Brain microvascular endothelial cell (primary cell): ENCODE results near the gene DNAJC5.

ENCODE experiments used
- DNase-seq: peaks from one replicate; pipeline ENCODE4 v3.0.0-alpha.2; 2020
- H3K27ac ChIP-seq: fragments of 250-450 bp; sonication (Bioruptor Pico); 2 replicates; pipeline ENCODE4 v1.5.1; 2020; ENCODE audit warnings: mild to moderate bottlenecking, moderate library complexity
- H3K27me3 ChIP-seq: fragments of 250-450 bp; sonication (Bioruptor Pico); replicated peaks from 2 replicates; pipeline ENCODE4 v1.5.1; 2020; ENCODE audit warnings: mild to moderate bottlenecking
- H3K36me3 ChIP-seq: fragments of 250-450 bp; sonication (Bioruptor Pico); replicated peaks from 2 replicates; pipeline ENCODE4 v1.5.1; 2020; ENCODE audit warnings: mild to moderate bottlenecking
- H3K4me3 ChIP-seq: 2 replicates; pipeline ENCODE4 v1.5.1; 2011; ENCODE audit warnings: low read depth, mild to moderate bottlenecking, control low read depth, low read length, moderate library complexity
- CTCF ChIP-seq: IDR thresholded peaks from 2 replicates; pipeline ENCODE4 v1.5.1; 2011; ENCODE audit warnings: low read depth, mild to moderate bottlenecking, moderate library complexity, low read length, control low read depth, inconsistent platforms; ENCODE audit errors: missing control alignments
- in situ Hi-C: cut with HindIII; loops from 2 replicates; pipeline ENCODE4 v1.10.0; 2017; ENCODE audit warnings: low sequenced_read_pairs, low pct_ligation_motif_present

The DNAJC5 gene

GRCh38 chr20:63894358-63895201 lies at the start of gene DNAJC5:
Gene DNAJC5, plus strand, starts transcription at chr20:63895126. Its CDS starts 33,220 bp downstream, at chr20:63928346.
- DNase-seq: peak; percentile 79
- Histone ChIP-seq H3K27me3 (no peaks in the 10 kb centered on the region), H3K27ac (peak within 1 kb of the TSS; percentile 48), H3K36me3 (peaks cover 26% of the 10 kb centered on the region), H3K4me3 (peak within 1 kb of the TSS; percentile 64)
- in situ Hi-C loops: loop anchor here (25.0 kb wide), 1 partner anchor 307 kb away; no protein-coding TSS in a partner anchor
- TF ChIP-seq CTCF: no peak

GRCh38 chr20:63846128-63846771 lies 48.7 kb upstream of the DNAJC5 start:
- Histone ChIP-seq H3K27ac (no peak overlapping the region), H3K27me3 (no peaks in the 10 kb centered on the region)

GRCh38 chr20:63846888-63847236 lies 48.1 kb upstream of the DNAJC5 start:
- DNase-seq: no peak
- Histone ChIP-seq H3K27ac (no peak overlapping the region), H3K27me3 (no peaks in the 10 kb centered on the region), H3K36me3 (no peaks in the 10 kb centered on the region), H3K4me3 (no peak overlapping the region)
- TF ChIP-seq CTCF: no peak
- in situ Hi-C loops: no loop called here

More at GRCh38 chr20:63846128-63846771, 48.7 kb upstream of the DNAJC5 start:
- no peak for TF ChIP-seq CTCF
- no peak for DNase-seq
- Histone ChIP-seq H3K4me3 (peak overlapping the region; percentile 24), H3K36me3 (no peaks in the 10 kb centered on the region)
- in situ Hi-C loops: no loop called here

GRCh38 chr20:63847237-63848002 lies 47.5 kb upstream of the DNAJC5 start:
- no peak for TF ChIP-seq CTCF
- no peaks in the 10 kb centered on the region for H3K36me3 ChIP-seq
- no peak overlapping the region for H3K4me3 ChIP-seq
- in situ Hi-C loops: no loop called here
- no peaks in the 10 kb centered on the region for H3K27me3 ChIP-seq
- DNase-seq: no peak
- H3K27ac ChIP-seq: no peak overlapping the region

DNA sequence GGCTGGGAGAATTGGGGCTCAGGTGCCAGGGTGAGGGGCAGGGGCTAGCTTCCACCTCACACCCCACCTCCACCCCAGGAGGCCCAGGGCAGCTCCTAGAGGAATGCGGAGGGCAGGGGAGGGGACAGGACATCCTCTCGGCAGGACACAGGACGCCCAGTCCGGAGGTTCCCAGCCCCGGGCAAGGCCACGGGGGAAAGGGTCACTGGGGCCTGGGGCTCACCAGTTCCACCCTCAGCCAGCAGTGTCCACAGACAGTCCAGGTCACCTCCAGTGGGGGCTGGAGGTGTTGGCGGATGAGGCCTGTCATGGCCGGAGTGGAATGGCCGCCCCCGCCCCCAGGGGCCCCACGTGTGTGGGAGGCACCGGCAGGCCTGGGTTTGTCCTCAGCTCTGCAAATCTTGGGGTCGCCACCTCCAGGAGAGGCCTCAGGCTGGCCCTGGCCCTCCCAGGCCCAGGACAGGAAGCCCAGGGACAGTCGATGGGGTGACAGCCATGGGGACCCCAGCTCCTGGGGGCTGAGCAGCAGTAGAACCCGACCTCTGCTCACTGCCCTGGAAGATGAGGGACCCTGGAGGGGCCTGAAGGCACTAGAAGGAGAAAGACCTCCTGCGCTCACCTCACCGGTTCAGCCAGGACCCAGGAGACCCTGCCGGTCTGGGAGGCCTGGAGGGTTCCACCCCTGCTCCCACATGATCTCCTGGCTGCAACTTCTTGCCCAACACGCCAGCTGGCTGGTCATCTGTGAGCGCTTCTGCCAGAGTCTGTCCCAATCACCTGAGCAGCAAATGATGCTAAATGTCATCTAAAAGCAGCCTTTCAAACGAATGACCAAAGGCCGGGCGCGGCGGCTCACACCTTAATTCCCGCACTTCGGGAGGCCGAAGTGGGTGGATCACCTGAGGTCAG lies 46.7 kb upstream of the DNAJC5 start:
- Histone ChIP-seq H3K27me3 (no peaks in the 10 kb centered on the region), H3K27ac (no peak overlapping the region), H3K36me3 (no peaks in the 10 kb centered on the region), H3K4me3 (no peak overlapping the region)
- no peak for TF ChIP-seq CTCF
- no peak for DNase-seq
- in situ Hi-C loops: no loop called here
